HCT116 (cell line): ENCODE measurements around the gene TCTA. TPM values are rescaled to one million over a fixed set of nuclear protein-coding genes. Genes with fewer than 3 reads are reported as not detected.

ENCODE experiments used
- ATAC-seq: fragments of 200-7000 bp; cut with Tn5 transposase; 2 replicates; pipeline ENCODE4 v1.9.1; 2020; ENCODE audit warnings: mild to moderate bottlenecking, moderate library complexity
- BruUV-seq: library from RNA; stranded (reverse); fragments of 400-500 nt; replicated peaks from 2 replicates; lab custom pipeline; 2021; lab: Mats Ljungman, UMichigan
- CTCF ChIA-PET: fragments of 300-600 bp; sonication (Branson Sonifier 250); formaldehyde crosslinking; loops from one replicate; lab custom pipeline; 2021; ENCODE audit warnings: antibody characterized with exemption; lab: Charles Lee
- POLR2A ChIA-PET: fragments of 300-600, 350-600 bp; sonication (Branson Sonifier 250); formaldehyde crosslinking; loops from one replicate; lab custom pipeline; 2021; ENCODE audit warnings: antibody characterized with exemption; lab: Charles Lee
- RAD21 ChIA-PET, 2 experiments: fragments of 300-600 bp; sonication (Branson Sonifier 250); formaldehyde crosslinking; loops; one replicate each; lab custom pipeline; 2023; ENCODE audit warnings: low total read pairs in 2 of 2; ENCODE audit not compliant: uncharacterized antibody in 2 of 2, unreplicated experiment in 2 of 2, low non-redundant PET in 1 of 2; lab: Charles Lee
- DNase-seq: peaks from one replicate; pipeline ENCODE4 v3.0.0-alpha.2; 2010; ENCODE audit warnings: low read depth, low spot score
- H2AFZ ChIP-seq: fragments of 200-600 bp; shearing (Covaris generic), sonication (generic); 2 replicates; pipeline ENCODE4 v1.6.1; 2017; ENCODE audit warnings: low read depth, mixed run types, mixed read lengths, antibody characterized with exemption, low read length; ENCODE audit not compliant: poor library complexity, severe bottlenecking
- H3K27ac ChIP-seq: 2 replicates; pipeline ENCODE4 v1.5.1; 2012; ENCODE audit warnings: low read depth, low read length
- H3K27me3 ChIP-seq: fragments of 200-600 bp; sonication (generic); 2 replicates; pipeline ENCODE4 v1.6.1; 2016; ENCODE audit warnings: mixed run types, low read length, mixed read lengths; ENCODE audit not compliant: insufficient read depth
- H3K36me3 ChIP-seq, 2 experiments: fragments of 200-500 bp in 1 of 2; fragments of 200-600 bp in 1 of 2; sonication (Bioruptor generic) in 1 of 2; sonication (generic) in 1 of 2; 2 replicates each; pipeline versions ENCODE4 v1.5.1 to v1.6.1; 2014 to 2016; ENCODE audit warnings: low read length in 2 of 2, inconsistent platforms in 1 of 2, mixed read lengths in 1 of 2, mixed run types in 1 of 2; ENCODE audit not compliant: insufficient read depth in 2 of 2, control insufficient read depth in 1 of 2
- H3K4me1 ChIP-seq, 2 experiments: fragments of 200-600 bp in 1 of 2; sonication (generic) in 1 of 2; 2 replicates each; pipeline versions ENCODE4 v1.5.1 to v1.6.1; 2012 to 2017; ENCODE audit warnings: low read length in 2 of 2, inconsistent platforms in 1 of 2, mild to moderate bottlenecking in 1 of 2, mixed read lengths in 1 of 2, mixed run types in 1 of 2, moderate library complexity in 1 of 2; ENCODE audit not compliant: insufficient read depth in 2 of 2, control insufficient read depth in 1 of 2
- H3K4me2 ChIP-seq: fragments of 200-600 bp; sonication (generic); 2 replicates; pipeline ENCODE4 v1.6.1; 2017; ENCODE audit warnings: mixed run types, low read length, mixed read lengths
- H3K4me3 ChIP-seq, 2 experiments: fragments of 200-600 bp in 1 of 2; sonication (generic) in 1 of 2; replicated peaks in 1 of 2; 2 replicates each; pipeline ENCODE4 v1.5.1; 2011 to 2016; ENCODE audit warnings: low read length in 2 of 2, control low read depth in 1 of 2, low read depth in 1 of 2, mild to moderate bottlenecking in 1 of 2, mixed read lengths in 1 of 2, mixed run types in 1 of 2
- H3K79me2 ChIP-seq: fragments of 200-600 bp; sonication (generic); 2 replicates; pipeline ENCODE4 v1.6.1; 2017; ENCODE audit warnings: mild to moderate bottlenecking, mixed run types, low read length, moderate library complexity, mixed read lengths; ENCODE audit not compliant: insufficient read depth
- H3K9ac ChIP-seq: fragments of 200-600 bp; sonication (generic); 2 replicates; pipeline ENCODE4 v1.6.1; 2016; ENCODE audit warnings: low read length, mixed read lengths
- H3K9me2 ChIP-seq: fragments of 200-600 bp; sonication (generic), shearing (Covaris generic); 2 replicates; pipeline ENCODE4 v1.6.1; 2017; ENCODE audit warnings: mixed run types, mild to moderate bottlenecking, moderate library complexity; ENCODE audit not compliant: insufficient read depth
- H3K9me3 ChIP-seq, 2 experiments: fragments of 200-500 bp in 1 of 2; fragments of 200-600 bp in 1 of 2; sonication (Bioruptor generic) in 1 of 2; sonication (generic) in 1 of 2; 2 replicates each; pipeline ENCODE4 v1.6.1; 2014 to 2017; ENCODE audit warnings: low read length in 2 of 2, mixed read lengths in 2 of 2, inconsistent platforms in 1 of 2, low read depth in 1 of 2, mild to moderate bottlenecking in 1 of 2, mixed run types in 1 of 2, moderate library complexity in 1 of 2; ENCODE audit not compliant: control insufficient read depth in 1 of 2, insufficient read depth in 1 of 2
- H4K20me1 ChIP-seq: fragments of 200-600 bp; sonication (generic), shearing (Covaris generic); 2 replicates; pipeline ENCODE4 v1.6.1; 2017; ENCODE audit warnings: mixed run types, mild to moderate bottlenecking, moderate library complexity; ENCODE audit not compliant: insufficient read depth
- ATF3 ChIP-seq: IDR thresholded peaks from 2 replicates; pipeline ENCODE4 v1.6.1; 2012
- CBX3 ChIP-seq: IDR thresholded peaks from 2 replicates; pipeline ENCODE4 v1.6.1; 2012; ENCODE audit warnings: low read depth
- CEBPB ChIP-seq: IDR thresholded peaks from 2 replicates; pipeline ENCODE4 v1.6.1; 2012; ENCODE audit warnings: low read depth
- CTCF ChIP-seq, 3 experiments: fragments of 200-600 bp in 1 of 3; sonication (generic) in 1 of 3; IDR thresholded peaks in 2 of 3; conservative IDR thresholded peaks in 1 of 3; 2 replicates each; pipeline ENCODE4 v1.5.1; 2012 to 2017; ENCODE audit warnings: low read depth in 2 of 3, low read length in 2 of 3, antibody characterized with exemption in 1 of 3, borderline replicate concordance in 1 of 3, control low read depth in 1 of 3, mild to moderate bottlenecking in 1 of 3, mixed read lengths in 1 of 3, mixed run types in 1 of 3, moderate library complexity in 1 of 3; ENCODE audit not compliant: insufficient read depth in 1 of 3
- EGR1 ChIP-seq: IDR thresholded peaks from 2 replicates; pipeline ENCODE4 v1.6.1; 2012; ENCODE audit warnings: low read depth
- ELF1 ChIP-seq: IDR thresholded peaks from 2 replicates; pipeline ENCODE4 v1.6.1; 2012; ENCODE audit warnings: low read depth, borderline replicate concordance
- EZH2 ChIP-seq: fragments of 200-600 bp; sonication (generic); IDR thresholded peaks from 2 replicates; pipeline ENCODE4 v1.6.1; 2017; ENCODE audit warnings: antibody characterized with exemption, mixed run types
- EZH2phosphoT487 ChIP-seq: fragments of 200-600 bp; IDR thresholded peaks from 2 replicates; pipeline ENCODE4 v1.6.1; 2018; ENCODE audit warnings: antibody characterized with exemption, borderline replicate concordance
- FOSL1 ChIP-seq: IDR thresholded peaks from 2 replicates; pipeline ENCODE4 v1.6.1; 2012; ENCODE audit warnings: low read depth
- JUND ChIP-seq: IDR thresholded peaks from 2 replicates; pipeline ENCODE4 v1.6.1; 2012
- MAX ChIP-seq: IDR thresholded peaks from 2 replicates; pipeline ENCODE4 v1.6.1; 2012
- POLR2A ChIP-seq: IDR thresholded peaks from 2 replicates; pipeline ENCODE4 v1.7.0; 2011; ENCODE audit warnings: borderline replicate concordance; ENCODE audit not compliant: insufficient read depth, insufficient read length; ENCODE audit errors: extremely low read depth
- POLR2AphosphoS5 ChIP-seq: IDR thresholded peaks from 2 replicates; pipeline ENCODE4 v1.6.1; 2011; ENCODE audit warnings: mild to moderate bottlenecking, low read depth, low read length, moderate library complexity
- RAD21 ChIP-seq: IDR thresholded peaks from 2 replicates; pipeline ENCODE4 v1.6.1; 2012; ENCODE audit warnings: low read depth, mild to moderate bottlenecking
- REST ChIP-seq: IDR thresholded peaks from 2 replicates; pipeline ENCODE4 v1.6.1; 2012; ENCODE audit warnings: low read depth
- SIN3A ChIP-seq: IDR thresholded peaks from 2 replicates; pipeline ENCODE4 v1.6.1; 2012; ENCODE audit warnings: low read depth
- SP1 ChIP-seq: IDR thresholded peaks from 2 replicates; pipeline ENCODE4 v1.6.1; 2012; ENCODE audit warnings: low read depth
- SRF ChIP-seq: IDR thresholded peaks from 2 replicates; pipeline ENCODE4 v1.6.1; 2012; ENCODE audit warnings: low read depth
- ZBTB33 ChIP-seq: IDR thresholded peaks from 2 replicates; pipeline ENCODE4 v1.6.1; 2011; ENCODE audit warnings: mild to moderate bottlenecking, low read length, moderate library complexity; ENCODE audit not compliant: insufficient replicate concordance; ENCODE audit errors: extremely low read depth
- ZFX ChIP-seq: fragments of 450-650 bp; IDR thresholded peaks from 2 replicates; pipeline ENCODE4 v1.6.1; 2017
- intact Hi-C: fragments of 100-400 bp; cut with micrococcal nuclease; formaldehyde crosslinking; loops from 2 replicates; pipeline ENCODE4 v1.10.0; 2022
- total RNA-seq: library from RNA; stranded (reverse); gene quantifications from one replicate; pipeline ENCODE4 v1.2.1, GENCODE V29; 2021; ENCODE audit not compliant: unreplicated experiment

Gene TCTA
- total RNA-seq, 1 experiment from 2014 or later = 11.9 TPM

GRCh38 chr3:49387721-49388120 is 24.5 kb upstream of the TCTA start:
- DNase-seq (no peak), ATAC-seq (no peak)
- no peak for TF ChIP-seq POLR2AphosphoS5
- no peak for TF ChIP-seq SP1
- no peak for TF ChIP-seq RAD21
- TF ChIP-seq ATF3 = no peak
- no peak for TF ChIP-seq FOSL1
- no peak for TF ChIP-seq MAX
- TF ChIP-seq REST = no peak
- TF ChIP-seq SRF = no peak
- TF ChIP-seq ZFX = no peak
- no peak for TF ChIP-seq EZH2
- no peak for TF ChIP-seq ZBTB33
- no peak for TF ChIP-seq ELF1
- TF ChIP-seq CEBPB = no peak
- no peak for TF ChIP-seq JUND
- no peak for TF ChIP-seq SIN3A
- no peak for TF ChIP-seq EGR1
- no peak for TF ChIP-seq EZH2phosphoT487
- no peak for TF ChIP-seq CBX3
- TF ChIP-seq POLR2A = no peak
- no peak for TF ChIP-seq CTCF (IDR thresholded peaks at IDR 0.05 in 2 of 3, conservative IDR thresholded peaks at IDR 0.05 in 1 of 3; ENCODE audit: borderline replicate concordance in 1 of 3, insufficient read depth in 1 of 3, low read depth in 2 of 3, low read length in 2 of 3)
- ChIA-PET CTCF (no interaction called here), RAD21 (no interaction called here), POLR2A (no interaction called here)
- Histone ChIP-seq H3K27ac (no peak overlapping the region), H3K27me3 (no peaks in the 10 kb centered on the region), H3K36me3 (no peaks in the 10 kb centered on the region; a peak in 1 of 4 replicates), H3K4me1 (peaks cover 0 to 10% of the 10 kb centered on the region in 2 experiments; a peak in 1 of 4 replicates), H3K4me2 (no peak overlapping the region), H3K9me3 (no peaks in the 10 kb centered on the region), H3K4me3 (no peak overlapping the region), H3K79me2 (peaks cover 99% of the 10 kb centered on the region), H3K9ac (no peak overlapping the region), H4K20me1 (peaks cover 39% of the 10 kb centered on the region; the same call in 1 of the 2 replicates), H2AFZ (no peak overlapping the region), H3K9me2 (no peaks in the 10 kb centered on the region)
- BruUV-seq = no TSS peak
- intact Hi-C loops = no loop called here
